CMK (cell line): Measurements from ENCODE around the gene PLCL2.
A peak's percentile ranks its signal among the peaks of the same experiment; 100 is the strongest.
"Not testable (repeated sequence)": the region's sequence is repeated elsewhere in the genome, so short reads cannot be mapped to it uniquely, and the experiment has no call there.

Experiments used
- DNase-seq: peaks from one replicate; pipeline ENCODE4 v3.0.0-alpha.2; 2010; ENCODE audit warnings: low read depth

Gene PLCL2

GRCh38 chr3:17119201-17120072 is 234.7 kb downstream of the PLCL2 start:
- DNase-seq: peak; percentile 7

GRCh38 chr3:17120115-17120514 is 235.4 kb downstream of the PLCL2 start:
- no peak for DNase-seq

GRCh38 chr3:17121336-17121735 is 236.6 kb downstream of the PLCL2 start:
- no peak for DNase-seq

GRCh38 chr3:17122758-17123157 is 238.0 kb downstream of the PLCL2 start:
- no peak for DNase-seq

GRCh38 chr3:17125738-17126442 is 241.1 kb downstream of the PLCL2 start:
- DNase-seq: no peak

GRCh38 chr3:17128671-17129070 is 243.9 kb downstream of the PLCL2 start:
- DNase-seq: not testable (repeated sequence)

- no peak for DNase-seq
Measured at GRCh38 chr3:17129556-17129955, 244.8 kb downstream of the PLCL2 start.

GRCh38 chr3:17130956-17131355 is 246.2 kb downstream of the PLCL2 start:
- no peak for DNase-seq

GRCh38 chr3:17132286-17133115 is 247.7 kb downstream of the PLCL2 start:
- DNase-seq: no peak

- DNase-seq: no peak
Measured at GRCh38 chr3:17133632-17134545, 249.1 kb downstream of the PLCL2 start.

- no peak for DNase-seq
Measured at GRCh38 chr3:17135696-17136095, 250.9 kb downstream of the PLCL2 start.

- no peak for DNase-seq
Measured at GRCh38 chr3:17136136-17136721, 251.5 kb downstream of the PLCL2 start.

GRCh38 chr3:17137321-17137826 is 252.6 kb downstream of the PLCL2 start:
- DNase-seq: no peak

GRCh38 chr3:17138246-17139039 is 253.7 kb downstream of the PLCL2 start:
- DNase-seq: no peak
